RKO (cell line): ENCODE measurements around the gene AGRN.

ENCODE experiments used
- DNase-seq: peaks from one replicate; pipeline ENCODE4 v3.0.0-alpha.2; 2016; ENCODE audit warnings: low spot score

AGRN gene

GRCh38 chr1:1038694-1039093 is 18.8 kb downstream of the AGRN start:
- DNase-seq, result no peak

- DNase-seq, result no peak
Observed at GRCh38 chr1:1039145-1039910, 19.4 kb downstream of the AGRN start.

GRCh38 chr1:1040004-1040991 is 20.4 kb downstream of the AGRN start:
- DNase-seq, result no peak

- no peak for DNase-seq
Observed at GRCh38 chr1:1041092-1041523, 21.2 kb downstream of the AGRN start.

GRCh38 chr1:1041873-1042272 is 22.0 kb downstream of the AGRN start:
- DNase-seq, result no peak

- DNase-seq, result no peak
Observed at GRCh38 chr1:1042835-1043234, 22.9 kb downstream of the AGRN start.

GRCh38 chr1:1043411-1043810 is 23.5 kb downstream of the AGRN start:
- DNase-seq, result no peak

- no peak for DNase-seq
Observed at GRCh38 chr1:1043921-1044320, 24.0 kb downstream of the AGRN start.

- DNase-seq, result no peak
Observed at GRCh38 chr1:1044455-1045078, 24.6 kb downstream of the AGRN start.

GRCh38 chr1:1045129-1045528 is 25.2 kb downstream of the AGRN start:
- no peak for DNase-seq

- no peak for DNase-seq
Observed at GRCh38 chr1:1046243-1046642, 26.3 kb downstream of the AGRN start.

GRCh38 chr1:1046767-1047166 is 26.8 kb downstream of the AGRN start:
- no peak for DNase-seq

GRCh38 chr1:1047407-1047806 is 27.5 kb downstream of the AGRN start:
- DNase-seq, result no peak

- no peak for DNase-seq
Observed at GRCh38 chr1:1047963-1048362, 28.0 kb downstream of the AGRN start.

GRCh38 chr1:1048765-1049164 is 28.8 kb downstream of the AGRN start:
- DNase-seq, result no peak

- no peak for DNase-seq
Observed at GRCh38 chr1:1049318-1050165, 29.6 kb downstream of the AGRN start.

GRCh38 chr1:1050577-1051052 is 30.7 kb downstream of the AGRN start:
- DNase-seq, result no peak

GRCh38 chr1:1051127-1051810 is 31.3 kb downstream of the AGRN start:
- DNase-seq, result no peak

GRCh38 chr1:1052003-1052840 is 32.3 kb downstream of the AGRN start:
- no peak for DNase-seq

GRCh38 chr1:1053022-1053421 is 33.1 kb downstream of the AGRN start:
- DNase-seq, result no peak
